Transverse colon (tissue), 4 donors: Measurements from ENCODE around the gene SPDL1. TPM values are rescaled to one million over a fixed set of nuclear protein-coding genes. Genes with fewer than 3 reads are reported as not detected.

Source experiments
- DNase-seq: peaks from one replicate; pipeline ENCODE4 v3.0.0-alpha.2; 2019
- H3K27ac ChIP-seq, 4 donors: fragments of 200-600 bp; sonication (generic); 2 replicates each; pipeline ENCODE4 v1.5.1; 2016 to 2018; ENCODE audit warnings: inconsistent platforms in 4 of 4
- H3K27me3 ChIP-seq: fragments of 200-600 bp; sonication (generic); 2 replicates; pipeline ENCODE4 v1.5.1; 2017; ENCODE audit warnings: inconsistent platforms
- H3K36me3 ChIP-seq, 4 donors: fragments of 200-600 bp; sonication (generic); 2 replicates each; pipeline ENCODE4 v1.5.1; 2017 to 2019; ENCODE audit warnings: inconsistent platforms in 4 of 4
- H3K4me1 ChIP-seq, 4 donors: fragments of 200-600 bp; sonication (generic); 2 replicates each; pipeline ENCODE4 v1.5.1; 2017 to 2020; ENCODE audit warnings: inconsistent platforms in 4 of 4
- H3K4me3 ChIP-seq, 4 donors: fragments of 200-600 bp; sonication (generic); 1 replicate in 1 of 4; 2 replicates in 3 of 4; pipeline versions ENCODE4 v1.5.1 to v1.6.1; 2017 to 2019; ENCODE audit warnings: inconsistent platforms in 4 of 4
- H3K9me3 ChIP-seq, 2 donors: fragments of 200-600 bp; sonication (generic); 2 replicates each; pipeline ENCODE4 v1.5.1; 2017 to 2019; ENCODE audit warnings: inconsistent platforms in 2 of 2
- CTCF ChIP-seq, 5 experiments: fragments of 200-600 bp in 3 of 5; fragments of 450-650 bp in 2 of 5; sonication (generic) in 3 of 5; IDR thresholded peaks; 1 replicate in 2 of 5; 2 replicates in 3 of 5; pipeline ENCODE4 v1.5.1; 2016 to 2017; ENCODE audit warnings: antibody characterized with exemption in 5 of 5, inconsistent platforms in 3 of 5, mild to moderate bottlenecking in 2 of 5, moderate library complexity in 1 of 5
- EP300 ChIP-seq: sonication (generic); formaldehyde crosslinking; IDR thresholded peaks from one replicate; pipeline ENCODE4 v1.6.1; 2017; ENCODE audit warnings: antibody characterized with exemption, low read depth
- POLR2A ChIP-seq: fragments of 450-650 bp; IDR thresholded peaks from one replicate; pipeline ENCODE4 v1.6.1; 2016; ENCODE audit warnings: antibody characterized with exemption, mild to moderate bottlenecking, moderate library complexity
- POLR2AphosphoS5 ChIP-seq, 3 donors: sonication (generic); formaldehyde crosslinking; IDR thresholded peaks; one replicate each; pipeline ENCODE4 v1.6.1; 2016; ENCODE audit warnings: antibody characterized with exemption in 3 of 3
- WGBS, 2 donors: methylation state at CpG; one replicate each; pipeline ENCODE4 v1.1.5; 2018; ENCODE audit warnings: low coverage in 1 of 2; 5-methylcytosine and 5-hydroxymethylcytosine counted together
- in situ Hi-C, 4 donors: fragments of 200-750 bp; cut with MboI; loops; one replicate each; pipeline versions ENCODE4 v1.15.0 to v1.15.1; 2017; ENCODE audit warnings: low sequenced_read_pairs in 3 of 4, low pct_ligation_motif_present in 1 of 4, low pct_unique_long_range_greater_than_20kb in 1 of 4
- intact Hi-C: fragments of 100-400 bp; cut with DNase I; formaldehyde crosslinking; loops from one replicate; pipeline ENCODE4 v1.15.1; 2023; ENCODE audit warnings: low total_unique reads
- total RNA-seq, 4 donors: library from RNA; depleted of rRNA; stranded (reverse); fragments of >200 nt; gene quantifications; one replicate each; pipeline ENCODE4 v1.1.0, GENCODE V29; 2016

Gene SPDL1
- total RNA-seq, 4 donors from 2014 or later: 1.5 to 23.7 (median 8.8) TPM

- Histone ChIP-seq H3K27ac (no peak overlapping the region), H3K9me3 (no peaks in the 10 kb centered on the region), H3K36me3 (peaks cover 0 to 25% (median 11%) of the 10 kb centered on the region in 4 donors), H3K4me1 (no peaks in the 10 kb centered on the region), H3K27me3 (no peaks in the 10 kb centered on the region), H3K4me3 (no peak overlapping the region)
- DNase-seq: no peak
- intact Hi-C loops: no loop called here
- TF ChIP-seq EP300: no peak
- no peak for TF ChIP-seq CTCF (IDR thresholded peaks at IDR 0.05)
- TF ChIP-seq POLR2A: no peak
- no peak for TF ChIP-seq POLR2AphosphoS5 (IDR thresholded peaks at IDR 0.05)
- 0% methylated on average over 1 of the region's 1 CpG; no CpG with 5 or more reads in 1 of the 2 donors for WGBS, 2 donors
- in situ Hi-C loops: loop anchor here in 1 of 4 donors (25.0 kb wide), 1 partner anchor 904 kb away; no protein-coding TSS in a partner anchor
Measured at GRCh38 chr5:169591636-169592035, 8.1 kb downstream of the SPDL1 start.

DNA sequence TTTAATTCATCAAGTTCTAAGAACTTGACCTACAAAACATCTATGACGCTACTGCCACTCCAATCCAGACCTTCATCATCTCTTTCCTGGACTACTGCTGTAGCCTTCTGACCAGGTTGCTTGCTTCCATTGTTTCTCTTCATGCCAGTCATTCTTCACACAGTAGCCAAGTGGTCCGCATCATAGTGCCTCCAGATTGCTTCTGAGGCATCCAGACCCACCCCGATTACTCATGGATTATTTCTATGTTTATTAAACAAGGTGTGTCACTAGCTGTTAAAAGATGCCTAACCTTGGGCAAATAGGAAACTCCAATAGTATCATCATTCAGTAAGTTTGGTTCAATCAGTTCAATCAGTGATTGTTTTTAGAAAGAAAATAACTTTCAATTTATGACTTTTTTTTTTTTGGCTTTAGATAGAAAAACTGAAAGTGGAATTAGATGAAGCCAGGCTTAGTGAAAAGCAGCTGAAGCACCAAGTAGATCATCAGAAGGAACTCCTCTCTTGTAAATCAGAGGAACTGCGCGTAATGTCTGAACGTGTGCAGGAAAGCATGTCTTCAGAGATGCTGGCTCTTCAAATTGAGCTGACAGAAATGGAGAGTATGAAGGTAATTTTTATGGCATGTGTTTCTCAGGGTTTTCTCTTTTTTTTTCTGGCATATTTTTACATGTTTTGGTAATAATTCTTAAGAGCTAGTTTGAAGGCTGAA, 9.5 kb downstream of the SPDL1 start:
- Histone ChIP-seq H3K36me3 (peaks cover 0 to 25% (median 12%) of the 10 kb centered on the region in 4 donors), H3K4me1 (no peaks in the 10 kb centered on the region), H3K27me3 (no peaks in the 10 kb centered on the region), H3K27ac (no peak overlapping the region), H3K9me3 (no peaks in the 10 kb centered on the region), H3K4me3 (no peak overlapping the region)
- 92 to 93% methylated on average over 6 of the region's 6 CpGs for WGBS, 2 donors
- TF ChIP-seq EP300: no peak
- in situ Hi-C loops: loop anchor here in 1 of 4 donors (25.0 kb wide), 1 partner anchor 906 kb away; no protein-coding TSS in a partner anchor
- intact Hi-C loops: no loop called here
- DNase-seq: no peak

- H3K27me3 ChIP-seq: no peaks in the 10 kb centered on the region
- peaks cover 0 to 32% (median 13%) of the 10 kb centered on the region in 4 donors for H3K36me3 ChIP-seq
- H3K27ac ChIP-seq: no peak overlapping the region
- 90 to 100% methylated on average over 1 of the region's 1 CpG for WGBS, 2 donors
- TF ChIP-seq POLR2A (no peak), CTCF (IDR thresholded peaks at IDR 0.05) (no peak), EP300 (no peak), POLR2AphosphoS5 (IDR thresholded peaks at IDR 0.05) (no peak)
- H3K4me1 ChIP-seq: no peaks in the 10 kb centered on the region
- H3K9me3 ChIP-seq: no peaks in the 10 kb centered on the region
- no peak for DNase-seq
- in situ Hi-C loops (loop anchor here in 1 of 4 donors (25.0 kb wide), 1 partner anchor 908 kb away; no protein-coding TSS in a partner anchor), intact Hi-C loops (no loop called here)
- H3K4me3 ChIP-seq: no peak overlapping the region
Measured at GRCh38 chr5:169595172-169595820, 11.7 kb downstream of the SPDL1 start.

- no peak for DNase-seq
- Histone ChIP-seq H3K27me3 (no peaks in the 10 kb centered on the region), H3K4me1 (no peaks in the 10 kb centered on the region), H3K4me3 (no peak overlapping the region), H3K36me3 (peaks cover 0 to 30% (median 11%) of the 10 kb centered on the region in 4 donors), H3K9me3 (no peaks in the 10 kb centered on the region), H3K27ac (no peak overlapping the region)
- TF ChIP-seq CTCF (IDR thresholded peaks at IDR 0.05): no peak
- TF ChIP-seq POLR2A: no peak
- TF ChIP-seq EP300: no peak
- no peak for TF ChIP-seq POLR2AphosphoS5 (IDR thresholded peaks at IDR 0.05)
- 90% methylated on average over 4 of the region's 4 CpGs for WGBS, 2 donors
- in situ Hi-C loops: loop anchor here in 1 of 4 donors (25.0 kb wide), 1 partner anchor 912 kb away; no protein-coding TSS in a partner anchor
- intact Hi-C loops: no loop called here
Measured at GRCh38 chr5:169599451-169599850, 15.9 kb downstream of the SPDL1 start.
